HG03135 (cell line): ENCODE measurements around the gene UBE2L6.

Source experiments
- ATAC-seq: cut with Tn5 transposase; IDR thresholded peaks from one replicate; pipeline ENCODE4 v1.9.1; 2021; ENCODE audit warnings: mild to moderate bottlenecking, moderate library complexity; ENCODE audit not compliant: unreplicated experiment

Gene UBE2L6

DNA sequence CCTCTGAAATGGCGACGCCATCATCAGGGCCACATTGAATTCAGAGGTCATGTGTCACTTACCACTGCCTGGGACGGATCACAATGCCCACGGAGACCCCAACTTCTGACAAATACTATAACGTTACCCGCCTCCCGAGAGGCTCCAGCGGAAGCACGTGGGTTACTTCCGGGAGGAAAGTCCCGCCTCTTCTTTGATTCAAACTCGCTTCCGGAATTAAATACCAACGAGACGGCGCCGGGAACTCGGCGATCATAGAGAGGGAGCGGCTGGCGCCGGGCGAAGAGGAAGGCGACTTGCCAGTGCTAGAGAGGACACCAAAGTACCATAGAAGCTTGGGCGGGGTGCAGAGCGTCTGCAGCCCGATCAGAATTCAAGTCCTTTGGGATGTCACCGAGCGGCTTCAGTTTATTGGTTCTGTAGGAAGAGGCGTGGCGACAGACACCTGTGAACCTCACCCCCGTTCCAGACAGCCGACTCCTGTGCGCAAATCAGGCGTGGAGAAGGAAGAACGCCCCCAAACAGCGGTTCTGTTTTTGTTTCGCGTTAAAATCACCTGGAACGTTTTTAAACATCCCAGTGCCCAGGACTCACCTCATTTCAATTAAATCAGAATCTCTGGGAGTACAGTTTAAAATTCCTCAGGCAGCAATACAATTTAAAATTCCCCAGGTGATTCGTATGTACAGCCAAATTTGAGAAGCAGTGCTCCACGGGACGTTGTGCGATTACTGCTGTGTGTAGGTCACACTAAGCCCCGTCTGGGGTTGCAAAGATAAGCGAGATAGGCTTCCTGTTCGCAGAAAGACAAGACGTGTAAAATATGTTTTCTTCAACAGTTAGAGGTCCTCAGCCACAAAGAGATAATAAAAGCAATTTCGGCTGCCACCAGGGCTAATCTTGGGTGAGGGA is 36.6 kb downstream of the UBE2L6 start, which contains the start of gene TIMM10:
TIMM10 (minus strand) TSS at position 159 of the 912 bp plus-strand sequence. CDS start 565 bp downstream, outside the sequence.
- ATAC-seq, result peak; percentile 97

DNA sequence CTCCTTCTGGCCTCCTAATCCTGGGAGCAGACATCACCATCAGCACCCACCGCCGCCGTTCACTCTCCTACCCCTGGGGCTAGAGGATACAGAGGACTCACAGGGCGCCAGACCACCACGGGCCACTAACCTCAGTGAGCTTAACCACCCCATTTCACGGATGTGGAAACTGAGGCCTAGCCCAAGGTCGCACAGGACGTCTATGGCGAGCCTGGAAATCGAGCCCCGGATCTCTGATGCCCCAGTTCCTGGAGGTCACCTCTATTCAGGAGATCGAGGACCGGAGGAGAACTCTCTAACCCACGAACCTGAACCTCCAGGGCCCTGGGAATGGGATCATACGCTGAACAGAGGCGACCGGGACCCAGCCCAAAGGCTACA is 37.3 kb downstream of the UBE2L6 start:
- no peak for ATAC-seq

DNA sequence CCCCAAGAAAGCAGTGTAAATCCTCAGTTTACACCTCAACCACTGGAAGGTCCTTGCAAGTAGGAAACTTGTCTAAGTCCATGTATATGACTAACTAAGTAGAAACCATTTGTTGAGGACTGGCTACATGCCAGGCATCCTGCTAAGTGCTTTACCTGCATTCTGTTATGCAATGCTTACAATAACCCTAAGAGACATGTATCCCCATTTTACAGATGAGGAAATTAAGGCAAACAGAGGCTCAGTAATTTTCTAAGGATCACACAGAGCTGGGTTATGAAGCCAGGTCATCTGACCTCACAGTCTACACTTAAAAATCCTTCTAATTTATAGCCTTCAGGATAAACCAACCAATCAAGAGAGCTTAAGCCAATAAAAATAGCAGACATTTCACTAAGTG is 38.5 kb downstream of the UBE2L6 start:
- ATAC-seq, result no peak

- ATAC-seq, result no peak
These were observed 40.3 kb downstream of the UBE2L6 start for GRCh38 chr11:57527056-57527631.

DNA sequence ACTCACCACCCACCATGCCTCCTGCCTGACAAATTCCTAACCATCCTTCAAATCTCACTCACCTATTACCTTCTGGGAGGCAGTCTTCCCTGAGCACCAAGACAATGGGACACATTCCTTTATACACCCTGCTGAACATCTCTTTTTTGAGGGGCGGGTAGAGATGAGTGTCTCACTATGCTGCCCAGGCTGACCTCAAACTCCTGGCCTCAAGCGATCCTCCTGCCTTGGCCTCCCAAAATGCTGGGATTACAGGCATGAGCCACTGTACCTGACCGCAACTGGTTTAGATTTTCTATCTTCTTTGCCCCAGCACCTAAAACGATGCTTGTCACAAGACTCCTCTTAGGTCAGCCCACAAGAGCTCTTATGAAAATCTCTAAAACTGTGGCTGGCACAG is 44.1 kb downstream of the UBE2L6 start:
- no peak for ATAC-seq

DNA sequence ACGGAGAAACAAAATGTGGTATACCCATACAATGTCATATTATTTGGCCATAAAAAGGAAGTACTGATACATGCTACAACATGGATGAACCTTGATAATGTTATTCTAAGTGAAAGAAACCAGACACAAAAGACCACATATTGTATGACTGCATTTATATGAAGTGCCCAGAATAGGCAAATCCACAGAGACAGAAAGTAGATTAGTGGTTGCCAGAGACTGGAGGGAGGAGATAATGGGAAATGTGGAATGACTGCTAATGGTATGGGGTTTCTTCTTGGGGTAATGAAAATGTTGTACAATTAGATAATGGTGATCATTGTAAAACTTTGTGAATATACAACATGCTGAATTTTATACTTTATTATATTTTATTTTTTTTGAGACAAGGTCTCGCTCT is 46.4 kb downstream of the UBE2L6 start:
- ATAC-seq, result no peak

DNA sequence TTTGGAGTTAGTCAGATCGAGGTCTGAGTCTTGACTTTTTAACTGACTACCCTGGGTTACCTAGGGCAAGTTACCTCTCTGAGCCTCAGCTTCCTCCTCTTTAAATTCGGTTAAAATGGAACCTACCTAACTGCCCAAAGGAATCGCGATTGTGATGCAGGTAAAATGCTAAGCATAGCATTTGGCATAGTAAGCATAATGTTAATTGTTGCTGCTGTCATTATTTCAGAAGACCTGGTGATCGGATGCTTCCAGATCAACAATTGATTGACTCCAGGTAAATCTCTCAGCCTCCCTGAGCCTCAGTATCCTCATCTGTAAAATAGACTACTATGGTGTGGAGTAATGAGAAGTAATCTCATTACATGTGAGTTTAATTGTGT is 51.4 kb downstream of the UBE2L6 start:
- ATAC-seq, result no peak

DNA sequence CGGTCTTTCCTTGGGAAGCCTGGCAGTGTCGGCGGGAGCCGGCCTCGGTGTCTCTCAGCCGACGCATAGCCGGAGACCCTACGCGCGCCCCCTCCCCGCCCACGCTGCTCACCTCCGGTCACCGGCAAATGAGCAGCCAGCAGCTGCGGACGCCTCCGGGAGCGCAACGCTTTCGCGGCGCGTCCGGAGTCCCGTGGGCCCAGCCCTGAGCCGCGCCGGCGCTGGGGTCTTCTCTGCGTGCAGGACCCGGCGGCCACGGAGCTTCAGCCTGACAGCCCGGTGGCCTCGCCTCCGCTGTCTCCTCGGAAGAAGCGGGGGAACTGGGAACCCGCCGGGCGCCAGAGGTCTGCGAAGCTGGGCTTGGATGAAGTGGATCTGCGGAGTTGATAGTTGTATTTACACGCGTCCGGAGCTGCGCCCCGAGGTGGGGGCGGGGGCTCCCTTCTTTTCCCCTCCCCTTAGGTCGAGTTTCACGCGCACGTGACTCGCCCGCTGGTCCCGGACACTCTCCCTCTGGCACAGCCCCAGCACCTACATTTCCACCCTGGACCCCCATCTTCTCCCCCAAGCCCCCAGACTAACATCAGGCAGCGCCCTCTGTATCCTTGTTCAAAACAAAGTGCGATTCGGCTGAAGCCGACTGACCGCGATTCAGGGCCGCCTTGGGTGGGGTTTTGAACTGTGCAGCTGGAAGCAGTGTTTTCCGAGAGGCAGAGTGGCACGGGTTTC is 52.0 kb downstream of the UBE2L6 start, which contains the start of gene SLC43A1:
SLC43A1 (minus strand) TSS at position 371 of the 729 bp plus-strand sequence. CDS start 1,591 bp downstream, outside the sequence.
- peak; percentile 35 for ATAC-seq

DNA sequence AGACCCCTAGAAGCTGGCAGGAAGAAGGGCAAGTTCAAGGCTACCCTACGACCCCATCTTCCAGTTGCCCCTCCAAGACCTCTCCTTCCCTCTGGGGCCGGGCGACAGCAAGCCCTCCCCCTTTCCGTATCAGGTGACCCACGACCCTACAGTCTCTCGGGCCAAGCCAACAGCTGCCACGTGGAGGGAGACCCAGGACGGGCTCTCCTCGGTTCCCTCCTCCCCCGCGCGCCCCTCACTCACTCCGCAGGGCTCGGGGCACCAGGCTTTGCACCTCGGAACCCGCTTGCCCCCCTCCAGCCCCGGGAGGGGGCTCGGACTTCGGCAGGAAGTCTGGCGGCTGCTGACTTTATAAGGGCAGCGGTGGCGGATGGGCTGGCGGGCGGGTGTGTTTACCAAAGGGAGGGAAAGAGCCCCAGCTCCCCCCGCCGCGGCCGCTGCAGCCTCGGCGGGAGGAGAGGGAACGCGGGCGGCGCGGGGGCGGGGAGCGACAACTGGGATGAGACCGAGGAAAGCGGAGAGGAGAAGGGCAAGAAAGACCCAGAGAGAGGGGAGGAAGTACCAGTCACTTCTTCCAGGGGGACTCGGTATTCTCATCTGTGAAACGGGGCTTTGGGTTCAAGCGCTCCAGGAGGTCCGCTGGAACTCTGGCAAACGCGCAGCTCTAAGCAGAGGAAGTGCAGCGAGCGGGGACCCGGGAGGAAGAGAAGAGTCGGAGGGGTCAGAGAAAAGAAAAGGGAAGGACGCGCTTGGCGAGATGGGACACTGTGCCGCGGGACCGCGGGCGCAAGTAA is 52.7 kb downstream of the UBE2L6 start:
- peak; percentile 53 for ATAC-seq

DNA sequence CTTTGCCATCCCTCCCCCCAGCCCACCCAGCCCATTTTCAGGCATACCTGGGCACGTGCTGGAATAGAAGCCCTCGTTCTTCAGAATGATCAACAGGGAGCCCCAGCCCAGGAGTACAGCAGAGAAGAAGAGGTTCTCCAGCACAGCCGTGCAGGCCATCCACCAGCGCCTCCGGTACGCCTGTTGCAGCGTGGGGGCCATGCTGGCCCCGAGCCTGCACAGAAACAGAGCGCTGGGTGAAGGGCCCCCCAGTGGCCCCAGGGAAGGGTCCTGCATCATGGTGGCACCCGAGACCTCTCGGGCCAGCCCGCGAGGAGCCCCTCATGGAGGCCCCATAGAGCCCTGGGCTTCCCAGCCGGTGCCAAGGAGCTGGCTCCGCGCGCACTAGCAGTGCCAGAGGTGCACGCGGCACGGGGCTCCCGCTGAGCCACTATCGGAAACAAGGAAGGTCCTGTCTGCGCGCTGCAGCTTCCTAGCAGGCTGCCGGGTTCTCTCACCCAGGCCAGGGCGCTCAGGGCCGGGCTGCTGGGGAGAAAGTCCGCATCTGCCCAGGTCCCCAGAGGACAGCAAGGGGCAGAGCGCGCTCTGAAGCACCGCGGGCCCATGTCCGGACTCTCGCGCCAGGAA is 53.4 kb downstream of the UBE2L6 start:
- ATAC-seq, result peak; percentile 37

GRCh38 chr11:57513452-57513795 is 54.0 kb downstream of the UBE2L6 start:
- ATAC-seq, result no peak

GRCh38 chr11:57512646-57513451 is 54.6 kb downstream of the UBE2L6 start:
- ATAC-seq, result no peak

- no peak for ATAC-seq
These were observed 55.6 kb downstream of the UBE2L6 start for GRCh38 chr11:57511741-57512430.

DNA sequence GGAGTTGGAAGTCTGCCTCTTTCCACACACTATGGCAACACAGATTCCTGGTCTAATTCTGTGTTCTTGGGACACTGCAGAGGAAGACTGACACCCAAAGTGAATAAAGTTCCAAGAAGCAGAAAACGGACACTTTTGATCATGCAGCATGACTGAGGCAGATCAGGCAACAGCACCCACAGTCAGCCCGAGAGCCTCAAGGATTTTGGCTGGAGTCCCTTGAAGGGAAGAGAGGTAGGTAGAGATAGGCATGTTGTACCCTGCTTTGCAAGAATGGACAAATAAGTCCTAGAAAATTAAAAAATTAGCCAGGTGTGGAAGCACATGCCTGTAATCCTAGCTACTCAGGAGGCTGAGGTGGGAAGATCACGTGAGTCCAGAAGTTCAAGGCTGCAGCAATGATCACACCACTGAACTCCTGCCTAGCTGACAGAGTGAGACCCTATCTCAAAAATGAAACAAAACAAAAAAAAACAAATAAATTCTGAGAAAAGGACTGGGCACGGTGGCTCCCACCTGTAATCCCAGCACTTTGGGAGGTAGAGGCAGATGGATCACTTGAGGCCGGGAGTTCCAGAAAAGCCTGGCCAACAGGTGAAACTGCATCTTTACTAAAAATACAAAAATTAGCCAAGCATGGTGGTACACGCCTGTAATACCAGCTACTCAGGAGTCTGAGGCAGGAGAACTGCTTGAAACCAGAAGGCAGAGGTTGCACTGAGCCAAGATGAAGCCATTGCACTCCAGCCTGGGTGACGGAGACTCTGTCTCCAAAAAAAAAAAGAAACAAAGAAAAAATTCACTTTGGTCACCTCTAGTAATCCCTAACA is 58.9 kb downstream of the UBE2L6 start:
- no peak for ATAC-seq

DNA sequence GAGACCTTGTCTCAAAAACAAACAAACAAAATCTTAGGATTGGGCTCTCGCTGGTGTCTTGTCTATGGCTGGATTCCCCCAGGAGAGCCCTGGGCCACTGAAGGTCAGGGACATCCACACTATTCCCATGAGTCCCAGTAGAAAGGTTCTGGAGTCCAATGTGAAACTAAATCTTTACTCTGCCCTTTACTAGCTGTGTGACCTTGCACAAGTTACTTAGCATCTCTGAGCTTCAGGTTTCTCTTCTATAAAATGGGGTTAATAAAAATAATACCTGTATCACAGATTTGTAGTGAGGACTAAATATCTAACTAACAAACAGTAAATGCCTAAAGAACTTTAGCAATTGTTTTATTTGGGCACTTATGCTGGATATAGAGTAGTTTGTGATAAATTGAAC is 61.0 kb downstream of the UBE2L6 start:
- ATAC-seq, result no peak

- ATAC-seq, result no peak
These were observed 63.0 kb downstream of the UBE2L6 start for GRCh38 chr11:57504511-57504910.

DNA sequence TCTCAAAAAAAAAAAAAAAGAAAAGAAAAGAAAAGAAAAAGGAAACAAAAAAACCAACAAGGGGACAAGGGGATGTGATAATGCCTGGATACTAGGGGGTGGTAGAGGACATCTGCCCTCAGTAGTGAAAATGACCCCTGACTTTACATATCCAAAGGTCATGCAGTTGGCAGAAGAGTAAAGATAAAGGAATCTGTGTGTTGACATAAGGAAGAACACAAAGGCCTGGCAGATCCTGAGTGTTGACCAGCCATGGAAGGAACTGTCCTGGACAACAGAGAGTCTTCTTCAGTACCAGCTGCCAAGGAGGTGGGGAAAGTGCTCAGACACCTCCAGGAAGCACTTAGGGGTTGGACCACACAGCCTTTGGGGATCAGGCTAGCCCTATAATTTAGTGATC is 64.6 kb downstream of the UBE2L6 start:
- no peak for ATAC-seq

DNA sequence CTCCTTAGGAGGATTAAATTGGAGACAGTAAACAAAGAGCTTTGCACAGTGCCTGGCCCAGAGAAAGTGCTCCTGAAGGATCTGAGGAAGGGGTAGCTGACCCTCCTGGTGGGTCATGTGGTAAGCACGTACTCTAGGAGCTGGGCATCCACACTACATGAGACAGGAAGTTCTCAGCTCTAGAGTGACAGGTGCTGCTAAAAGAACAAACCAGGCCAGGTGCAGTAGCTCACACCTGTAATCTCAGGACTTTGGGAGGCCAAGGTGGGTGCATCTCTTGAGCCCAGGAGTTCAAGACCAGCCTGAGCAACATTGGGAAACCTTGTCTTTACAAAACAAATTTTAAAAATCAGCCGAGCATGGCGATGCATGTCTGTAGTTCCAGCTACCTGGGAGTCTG is 65.1 kb downstream of the UBE2L6 start:
- ATAC-seq, result no peak
